ENCODE results near the gene CWC15.

GRCh38 chr11:94934362-94934761, 39.0 kb downstream of the CWC15 start:
- TF ChIP-seq EP300 (IDR thresholded peaks at IDR 0.05): no peak
- TF ChIP-seq POLR2A (IDR thresholded peaks at IDR 0.05; ENCODE audit: low read depth): no peak
- TF ChIP-seq, protein P1, sequence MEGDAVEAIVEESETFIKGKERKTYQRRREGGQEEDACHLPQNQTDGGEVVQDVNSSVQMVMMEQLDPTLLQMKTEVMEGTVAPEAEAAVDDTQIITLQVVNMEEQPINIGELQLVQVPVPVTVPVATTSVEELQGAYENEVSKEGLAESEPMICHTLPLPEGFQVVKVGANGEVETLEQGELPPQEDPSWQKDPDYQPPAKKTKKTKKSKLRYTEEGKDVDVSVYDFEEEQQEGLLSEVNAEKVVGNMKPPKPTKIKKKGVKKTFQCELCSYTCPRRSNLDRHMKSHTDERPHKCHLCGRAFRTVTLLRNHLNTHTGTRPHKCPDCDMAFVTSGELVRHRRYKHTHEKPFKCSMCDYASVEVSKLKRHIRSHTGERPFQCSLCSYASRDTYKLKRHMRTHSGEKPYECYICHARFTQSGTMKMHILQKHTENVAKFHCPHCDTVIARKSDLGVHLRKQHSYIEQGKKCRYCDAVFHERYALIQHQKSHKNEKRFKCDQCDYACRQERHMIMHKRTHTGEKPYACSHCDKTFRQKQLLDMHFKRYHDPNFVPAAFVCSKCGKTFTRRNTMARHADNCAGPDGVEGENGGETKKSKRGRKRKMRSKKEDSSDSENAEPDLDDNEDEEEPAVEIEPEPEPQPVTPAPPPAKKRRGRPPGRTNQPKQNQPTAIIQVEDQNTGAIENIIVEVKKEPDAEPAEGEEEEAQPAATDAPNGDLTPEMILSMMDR (IDR thresholded peaks at IDR 0.05): no peak
- TF ChIP-seq POLR2AphosphoS5 (IDR thresholded peaks at IDR 0.05): no peak
